HG03521 (cell line): ENCODE measurements around the gene TIRAP.
"Not testable (repeated sequence)": the region's sequence is repeated elsewhere in the genome, so short reads cannot be mapped to it uniquely, and the experiment has no call there.

Source experiments
- ATAC-seq: cut with Tn5 transposase; IDR thresholded peaks from one replicate; pipeline ENCODE4 v1.9.1; 2021; ENCODE audit warnings: mild to moderate bottlenecking, moderate library complexity; ENCODE audit not compliant: unreplicated experiment

The TIRAP gene

GRCh38 chr11:126282736-126283591 is at the start of gene TIRAP:
Gene TIRAP, plus strand, starts transcription at chr11:126283093. Its CDS starts 7,802 bp downstream, at chr11:126290895.
- ATAC-seq = peak; percentile 57

GRCh38 chr11:126233391-126233790 is 49.5 kb upstream of the TIRAP start:
- no peak for ATAC-seq

- no peak for ATAC-seq
These were observed 36.3 kb upstream of the TIRAP start for GRCh38 chr11:126246636-126247035.

- no peak for ATAC-seq
These were observed 29.6 kb upstream of the TIRAP start for GRCh38 chr11:126253265-126253664.

- ATAC-seq = no peak
These were observed 28.1 kb upstream of the TIRAP start for GRCh38 chr11:126254819-126255218.

GRCh38 chr11:126255507-126255906 is 27.4 kb upstream of the TIRAP start:
- not testable (repeated sequence) for ATAC-seq

GRCh38 chr11:126256216-126256615 is 26.7 kb upstream of the TIRAP start:
- no peak for ATAC-seq

GRCh38 chr11:126257144-126257543 is 25.7 kb upstream of the TIRAP start:
- no peak for ATAC-seq

GRCh38 chr11:126257764-126258163 is 25.1 kb upstream of the TIRAP start:
- no peak for ATAC-seq

GRCh38 chr11:126262216-126262615 is 20.7 kb upstream of the TIRAP start:
- no peak for ATAC-seq

GRCh38 chr11:126263489-126263888 is 19.4 kb upstream of the TIRAP start:
- no peak for ATAC-seq

GRCh38 chr11:126265811-126266210 is 17.1 kb upstream of the TIRAP start:
- ATAC-seq = no peak

GRCh38 chr11:126267650-126268049 is 15.2 kb upstream of the TIRAP start:
- ATAC-seq = no peak

GRCh38 chr11:126268361-126268707 is 14.6 kb upstream of the TIRAP start:
- ATAC-seq = no peak

GRCh38 chr11:126268708-126269579 is 13.9 kb upstream of the TIRAP start, which contains the start of the genes FOXRED1 and SRPRA:
Gene FOXRED1, plus strand, starts transcription at chr11:126269154. Its CDS starts 53 bp downstream, at chr11:126269207.
Gene SRPRA, minus strand, starts transcription at chr11:126268895. Its CDS starts 91 bp downstream, at chr11:126268804.
- ATAC-seq = peak; percentile 99

GRCh38 chr11:126277322-126277721 is 5.6 kb upstream of the TIRAP start:
- ATAC-seq = no peak

GRCh38 chr11:126277780-126278179 is 5.1 kb upstream of the TIRAP start:
- no peak for ATAC-seq

GRCh38 chr11:126279191-126279590 is 3.7 kb upstream of the TIRAP start:
- no peak for ATAC-seq

- no peak for ATAC-seq
These were observed 2.3 kb upstream of the TIRAP start for GRCh38 chr11:126280595-126280994.

- no peak for ATAC-seq
These were observed 1.6 kb upstream of the TIRAP start for GRCh38 chr11:126281245-126281644.

- ATAC-seq = no peak
These were observed 1.2 kb upstream of the TIRAP start for GRCh38 chr11:126281666-126282175.
